ENCODE data around the gene LGALS3BP. TPM values are rescaled to one million over a fixed set of nuclear protein-coding genes. Genes with fewer than 3 reads are reported as not detected.

Gene LGALS3BP
- total and polyA plus RNA-seq, 4 donors = 66.0 to 224 (median 79.2) TPM

GRCh38 chr17:79009397-79010303, 29.9 kb upstream of the LGALS3BP start, which contains the start of gene CANT1 (continued):
- TF ChIP-seq ZBTB33 (IDR thresholded peaks at IDR 0.05) = no peak
- TF ChIP-seq FOXA2 (IDR thresholded peaks at IDR 0.05) = no peak
- TF ChIP-seq EGR1 (IDR thresholded peaks at IDR 0.05; ENCODE audit: low read depth in 2 of 2) = no peak

GRCh38 chr17:79008666-79009387, 29.1 kb upstream of the LGALS3BP start:
- H3K9ac ChIP-seq (ENCODE audit: low read depth in 1 of 2, low read length in 2 of 2) = peak overlapping the region; percentile 83 to 89
- peak overlapping the region; percentile 59 to 98 (median 91) for H3K4me3 ChIP-seq (ENCODE audit: low read depth in 1 of 3, low read length in 3 of 3)
- no peaks in the 10 kb centered on the region for H3K9me3 ChIP-seq (ENCODE audit: control insufficient read depth in 4 of 4, low read length in 3 of 4)
- 48% methylated on average over 7 of the region's 7 CpGs for WGBS
- DNase-seq (ENCODE audit: low spot score) = no peak
- no peaks in the 10 kb centered on the region for H3K36me3 ChIP-seq (ENCODE audit: control insufficient read depth in 4 of 4, insufficient read depth in 3 of 4, low read depth in 1 of 4, low read length in 3 of 4)
- H3K27ac ChIP-seq (ENCODE audit: low read depth in 1 of 2, low read length in 2 of 2) = peak overlapping the region; percentile 52 to 83
- H3K4me1 ChIP-seq (ENCODE audit: control insufficient read depth in 4 of 4, insufficient read depth in 4 of 4, low read length in 3 of 4) = peaks cover 0 to 30% (median 10%) of the 10 kb centered on the region in 4 donors
- TF ChIP-seq EGR1 (IDR thresholded peaks at IDR 0.05; ENCODE audit: low read depth in 2 of 2) (no peak), CTCF (IDR thresholded peaks at IDR 0.05; ENCODE audit: low read depth, low read length, missing input control) (no peak), RAD21 (IDR thresholded peaks at IDR 0.05) (no peak)
- no peaks in the 10 kb centered on the region for H3K27me3 ChIP-seq (ENCODE audit: control insufficient read depth in 4 of 4, insufficient read depth in 4 of 4, low read length in 3 of 4)

- Histone ChIP-seq H3K27ac (ENCODE audit: low read depth in 1 of 2, low read length in 2 of 2) (no peak overlapping the region), H3K4me1 (ENCODE audit: control insufficient read depth in 4 of 4, insufficient read depth in 4 of 4, low read length in 3 of 4) (peaks cover 0 to 30% (median 10%) of the 10 kb centered on the region in 4 donors), H3K4me3 (ENCODE audit: low read depth in 1 of 3, low read length in 3 of 3) (no peak overlapping the region), H3K27me3 (ENCODE audit: control insufficient read depth in 4 of 4, insufficient read depth in 4 of 4, low read length in 3 of 4) (no peaks in the 10 kb centered on the region), H3K36me3 (ENCODE audit: control insufficient read depth in 4 of 4, insufficient read depth in 3 of 4, low read depth in 1 of 4, low read length in 3 of 4) (no peaks in the 10 kb centered on the region), H3K9ac (ENCODE audit: low read depth in 1 of 2, low read length in 2 of 2) (peak overlapping the region in 1 of 2 donors; percentile 13), H3K9me3 (ENCODE audit: control insufficient read depth in 4 of 4, low read length in 3 of 4) (no peaks in the 10 kb centered on the region)
- TF ChIP-seq CTCF (IDR thresholded peaks at IDR 0.05; ENCODE audit: low read depth, low read length, missing input control) (no peak), HNF4A (conservative IDR thresholded peaks at IDR 0.05) (no peak)
- DNase-seq (ENCODE audit: low spot score) = no peak
- WGBS = 79% methylated on average over 21 of the region's 21 CpGs
Measured at GRCh38 chr17:79007504-79008381, 28.0 kb upstream of the LGALS3BP start.
